ENCODE results near the gene RBM34.
"Not testable (repeated sequence)": the region's sequence is repeated elsewhere in the genome, so short reads cannot be mapped to it uniquely, and the experiment has no call there.

RBM34 gene

GRCh38 chr1:235093696-235094592 is 67.1 kb downstream of the RBM34 start:
- Mint-ChIP-seq H3K27ac (peak overlapping the region in 1 of 2 donors; percentile 85), H3K9me3 (no peaks in the 10 kb centered on the region), H3K4me3 (peak overlapping the region; percentile 47 to 58)

DNA sequence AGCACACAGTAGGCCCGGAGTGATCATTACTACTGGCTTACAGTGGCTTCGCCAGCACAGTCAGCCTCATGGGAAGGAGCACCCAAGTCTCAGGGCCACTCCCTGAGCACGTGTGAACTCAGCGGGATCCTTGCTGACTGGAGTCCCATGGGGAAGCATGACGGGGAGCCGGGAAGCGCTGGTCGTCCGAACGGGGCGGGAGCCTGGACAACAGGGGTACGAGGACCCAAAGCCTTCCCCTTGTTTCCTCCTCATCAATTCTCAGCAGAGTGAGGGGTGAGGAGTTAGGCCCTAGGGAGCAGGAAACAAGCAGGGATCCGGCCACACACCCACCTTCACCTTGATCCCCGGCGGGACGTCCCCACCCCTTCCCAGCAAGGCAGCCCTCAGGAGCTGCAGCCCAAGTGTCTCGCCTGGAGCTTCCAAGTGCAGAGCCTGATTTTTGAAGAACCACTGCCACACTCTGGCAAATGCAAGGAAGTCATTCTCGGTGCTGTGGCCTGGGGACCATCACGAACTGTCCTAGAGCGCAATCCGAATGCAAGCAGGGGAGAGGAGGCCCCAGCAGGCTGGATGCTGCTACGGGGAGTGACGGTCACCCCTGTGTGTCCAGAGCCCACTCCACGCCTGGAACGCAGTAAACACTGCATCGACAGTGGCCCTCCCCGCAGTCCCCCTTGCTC is 67.9 kb downstream of the RBM34 start:
- DNase-seq (no peak), ATAC-seq (peak; percentile 28)
- Mint-ChIP-seq H3K27me3 (peaks cover 37% of the 10 kb centered on the region), H3K9me3 (no peaks in the 10 kb centered on the region), H3K27ac (no peak overlapping the region), H3K4me3 (peak overlapping the region in 1 of 2 donors; percentile 58), H3K4me1 (peaks cover 18% of the 10 kb centered on the region)

More at GRCh38 chr1:235093696-235094592, 67.1 kb downstream of the RBM34 start:
- Mint-ChIP-seq H3K27me3 (peaks cover 43% of the 10 kb centered on the region), H3K4me1 (peaks cover 18% of the 10 kb centered on the region)
- ATAC-seq (peak; percentile 94), DNase-seq (peak; percentile 83 to 84)

- ATAC-seq, H3K9me3 Mint-ChIP-seq, H3K27ac Mint-ChIP-seq, DNase-seq, H3K4me3 Mint-ChIP-seq: not testable (repeated sequence)
- Mint-ChIP-seq H3K4me1 (peaks cover 18% of the 10 kb centered on the region), H3K27me3 (peaks cover 33% of the 10 kb centered on the region)
These were observed 68.6 kb downstream of the RBM34 start for GRCh38 chr1:235092415-235092814.

GRCh38 chr1:235092045-235092406 is 69.0 kb downstream of the RBM34 start:
- Mint-ChIP-seq H3K27me3 (peaks cover 31% of the 10 kb centered on the region), H3K4me1 (peaks cover 18% of the 10 kb centered on the region)
- not testable (repeated sequence) for H3K27ac Mint-ChIP-seq, H3K4me3 Mint-ChIP-seq, H3K9me3 Mint-ChIP-seq, DNase-seq, ATAC-seq

DNA sequence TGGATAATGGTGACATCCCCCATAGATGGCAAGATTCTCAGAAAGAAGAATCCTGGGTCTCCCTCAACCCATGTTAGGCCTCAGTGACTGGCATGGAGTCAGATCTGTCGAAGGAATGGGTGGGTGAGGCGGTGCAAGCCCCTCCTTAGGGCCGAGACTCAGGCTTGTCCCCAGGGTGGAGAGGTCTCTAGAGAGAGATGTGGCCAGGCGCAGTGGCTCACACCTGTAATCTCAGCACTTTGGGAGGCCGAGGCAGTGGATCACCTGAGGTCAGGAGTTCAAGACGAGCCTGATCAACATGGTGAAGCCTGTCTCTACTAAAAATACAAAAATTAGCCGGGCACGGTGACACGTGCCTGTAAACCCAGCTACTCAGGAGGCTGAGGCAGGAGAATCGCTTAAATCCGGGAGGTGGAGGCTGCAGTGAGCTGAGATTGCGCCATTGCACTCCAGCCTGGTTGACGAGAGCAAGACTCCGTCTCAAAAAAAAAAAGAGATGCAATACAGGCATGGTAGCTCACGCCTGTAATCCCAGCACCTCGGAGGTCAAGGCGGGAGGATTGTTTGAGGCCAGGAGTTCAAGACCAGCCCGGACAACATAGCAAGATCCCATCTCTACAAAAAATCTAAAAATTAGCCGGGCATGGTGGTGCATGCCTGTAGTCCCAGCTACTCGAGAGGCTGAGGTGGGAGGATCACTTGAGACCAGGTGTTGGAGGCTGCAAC is 69.6 kb downstream of the RBM34 start:
- H3K4me3 Mint-ChIP-seq, H3K9me3 Mint-ChIP-seq, H3K27ac Mint-ChIP-seq, ATAC-seq, DNase-seq: not testable (repeated sequence)
- Mint-ChIP-seq H3K27me3 (peaks cover 26% of the 10 kb centered on the region), H3K4me1 (peaks cover 18% of the 10 kb centered on the region)

GRCh38 chr1:235090406-235091069 is 70.5 kb downstream of the RBM34 start:
- H3K27me3 Mint-ChIP-seq: peaks cover 24% of the 10 kb centered on the region
- no peak overlapping the region for H3K4me3 Mint-ChIP-seq
- H3K4me1 Mint-ChIP-seq: peaks cover 18% of the 10 kb centered on the region
- no peak overlapping the region for H3K27ac Mint-ChIP-seq
- no peak for DNase-seq
- no peak for ATAC-seq
- H3K9me3 Mint-ChIP-seq: no peaks in the 10 kb centered on the region

- Mint-ChIP-seq H3K4me3 (no peak overlapping the region), H3K27ac (no peak overlapping the region), H3K9me3 (no peaks in the 10 kb centered on the region), H3K4me1 (peaks cover 18% of the 10 kb centered on the region), H3K27me3 (peaks cover 21% of the 10 kb centered on the region)
- no peak for ATAC-seq
- DNase-seq: no peak
These were observed 72.1 kb downstream of the RBM34 start for GRCh38 chr1:235088907-235089306.

GRCh38 chr1:235088430-235088829 is 72.6 kb downstream of the RBM34 start:
- no peaks in the 10 kb centered on the region for H3K9me3 Mint-ChIP-seq
- H3K27me3 Mint-ChIP-seq: peaks cover 17% of the 10 kb centered on the region
- DNase-seq: no peak
- no peak overlapping the region for H3K27ac Mint-ChIP-seq
- H3K4me1 Mint-ChIP-seq: peaks cover 18% of the 10 kb centered on the region
- ATAC-seq: no peak
- no peak overlapping the region for H3K4me3 Mint-ChIP-seq

GRCh38 chr1:235087906-235088305 is 73.1 kb downstream of the RBM34 start:
- ATAC-seq (no peak), DNase-seq (no peak)
- H3K9me3 Mint-ChIP-seq: no peaks in the 10 kb centered on the region
- H3K4me3 Mint-ChIP-seq: no peak overlapping the region
- H3K27me3 Mint-ChIP-seq: peaks cover 17% of the 10 kb centered on the region
- H3K27ac Mint-ChIP-seq: no peak overlapping the region
- peaks cover 18% of the 10 kb centered on the region for H3K4me1 Mint-ChIP-seq

GRCh38 chr1:235085411-235086117 is 75.5 kb downstream of the RBM34 start:
- not testable (repeated sequence) for H3K4me3 Mint-ChIP-seq, ATAC-seq, H3K27me3 Mint-ChIP-seq, DNase-seq, H3K9me3 Mint-ChIP-seq
- Mint-ChIP-seq H3K27ac (peak overlapping the region in 1 of 2 donors; percentile 15), H3K4me1 (peaks cover 17% of the 10 kb centered on the region)
